Hepatocyte (in vitro differentiated cells): ENCODE data around the gene PPIL3. TPM values are rescaled to one million over a fixed set of nuclear protein-coding genes. Genes with fewer than 3 reads are reported as not detected.
"Not testable (repeated sequence)": the region's sequence is repeated elsewhere in the genome, so short reads cannot be mapped to it uniquely, and the experiment has no call there.

ENCODE experiments used
- DNase-seq: peaks from one replicate; pipeline ENCODE4 v3.0.0-alpha.2; 2016; ENCODE audit warnings: low spot score
- H2AFZ ChIP-seq: fragments of 200-600 bp; sonication (generic); 2 replicates; pipeline ENCODE4 v1.6.0; 2016; ENCODE audit warnings: antibody characterized with exemption, mild to moderate bottlenecking
- H3K27ac ChIP-seq: fragments of 200-600 bp; sonication (generic); 2 replicates; pipeline ENCODE4 v1.5.1; 2016; ENCODE audit warnings: mild to moderate bottlenecking
- H3K27me3 ChIP-seq: fragments of 200-600 bp; sonication (generic); 2 replicates; pipeline ENCODE4 v1.6.1; 2016
- H3K36me3 ChIP-seq: fragments of 200-600 bp; sonication (generic); replicated peaks from 2 replicates; pipeline ENCODE4 v1.5.1; 2016; ENCODE audit warnings: low read depth; ENCODE audit not compliant: insufficient read depth
- H3K4me1 ChIP-seq: fragments of 200-600 bp; sonication (generic); 2 replicates; pipeline ENCODE4 v1.5.1; 2016; ENCODE audit warnings: mild to moderate bottlenecking, moderate library complexity; ENCODE audit not compliant: insufficient read depth
- H3K4me2 ChIP-seq: fragments of 200-600 bp; sonication (generic); 2 replicates; pipeline ENCODE4 v1.6.0; 2016
- H3K4me3 ChIP-seq: fragments of 200-600 bp; sonication (generic); 2 replicates; pipeline ENCODE4 v1.5.1; 2016; ENCODE audit warnings: mild to moderate bottlenecking
- H3K79me2 ChIP-seq: fragments of 200-600 bp; sonication (generic); 2 replicates; pipeline ENCODE4 v1.6.0; 2017; ENCODE audit warnings: mild to moderate bottlenecking
- H3K9me2 ChIP-seq: fragments of 200-600 bp; sonication (generic); replicated peaks from 2 replicates; pipeline ENCODE4 v1.6.0; 2017; ENCODE audit warnings: mild to moderate bottlenecking; ENCODE audit not compliant: insufficient read depth
- H3K9me3 ChIP-seq: fragments of 200-600 bp; sonication (generic); 2 replicates; pipeline ENCODE4 v1.5.1; 2016; ENCODE audit warnings: low read depth, mild to moderate bottlenecking
- H4K20me1 ChIP-seq: fragments of 200-600 bp; sonication (generic); 2 replicates; pipeline ENCODE4 v1.6.0; 2016; ENCODE audit warnings: mild to moderate bottlenecking; ENCODE audit not compliant: insufficient read depth, poor library complexity, severe bottlenecking
- CTCF ChIP-seq: fragments of 200-600 bp; sonication (generic); IDR thresholded peaks from 2 replicates; pipeline ENCODE4 v1.5.1; 2016; ENCODE audit warnings: antibody characterized with exemption, mild to moderate bottlenecking; ENCODE audit not compliant: poor library complexity
- EZH2 ChIP-seq: fragments of 200-600 bp; sonication (generic); IDR thresholded peaks from 2 replicates; pipeline ENCODE4 v1.6.1; 2016; ENCODE audit warnings: antibody characterized with exemption, mild to moderate bottlenecking, borderline replicate concordance
- EZH2phosphoT487 ChIP-seq: fragments of 200-600 bp; sonication (generic); IDR thresholded peaks from one replicate; pipeline ENCODE4 v1.6.1; 2018; ENCODE audit warnings: antibody characterized with exemption, mild to moderate bottlenecking, low read depth, moderate library complexity; ENCODE audit not compliant: unreplicated experiment, severe bottlenecking
- WGBS: methylation state at CpG from one replicate; pipeline ENCODE4 v1.1.6; 2016; ENCODE audit warnings: low lambda C conversion rate; ENCODE audit errors: missing lambda C conversion rate; 5-methylcytosine and 5-hydroxymethylcytosine counted together
- polyA plus RNA-seq: library from polyadenylated mRNA; unstranded; fragments of >200 nt; fragmentation: Nextera tagmentation; extraction: Ambion mirVana; gene quantifications from 2 replicates; pipeline ENCODE4 v1.2.1, GENCODE V29; 2016
- total RNA-seq: library from RNA; depleted of rRNA; stranded (reverse); fragments of >200 nt; gene quantifications from 2 replicates; pipeline ENCODE4 v1.2.3, GENCODE V29; 2014

Gene PPIL3
- total and polyA plus RNA-seq, 2 experiments from 2014 or later = 23.0 to 59.0 TPM

GRCh38 chr2:200905618-200906296 is 16.9 kb upstream of the PPIL3 start:
- H3K9me2 ChIP-seq = no peaks in the 10 kb centered on the region
- H3K9me3 ChIP-seq = no peaks in the 10 kb centered on the region
- H3K4me3 ChIP-seq = no peak overlapping the region
- no peaks in the 10 kb centered on the region for H3K27me3 ChIP-seq
- peak; percentile 75 for TF ChIP-seq CTCF
- no peak for TF ChIP-seq EZH2
- H3K79me2 ChIP-seq = no peaks in the 10 kb centered on the region
- H3K36me3 ChIP-seq = no peaks in the 10 kb centered on the region
- 70% methylated on average over 2 of the region's 2 CpGs for WGBS
- no peaks in the 10 kb centered on the region for H4K20me1 ChIP-seq
- no peak overlapping the region for H2AFZ ChIP-seq
- H3K27ac ChIP-seq = no peak overlapping the region
- no peak overlapping the region for H3K4me2 ChIP-seq
- no peaks in the 10 kb centered on the region for H3K4me1 ChIP-seq
- DNase-seq = peak; percentile 81

- 23% methylated on average over 4 of the region's 4 CpGs for WGBS
- no peaks in the 10 kb centered on the region for H3K79me2 ChIP-seq
- no peaks in the 10 kb centered on the region for H4K20me1 ChIP-seq
- H2AFZ ChIP-seq = no peak overlapping the region
- TF ChIP-seq CTCF (peak; percentile 74), EZH2phosphoT487 (no peak), EZH2 (no peak)
- H3K4me1 ChIP-seq = no peaks in the 10 kb centered on the region
- no peaks in the 10 kb centered on the region for H3K9me2 ChIP-seq
- DNase-seq = peak; percentile 92
- H3K4me2 ChIP-seq = no peak overlapping the region
- H3K27me3 ChIP-seq = no peaks in the 10 kb centered on the region
- H3K9me3 ChIP-seq = no peaks in the 10 kb centered on the region
- H3K36me3 ChIP-seq = no peaks in the 10 kb centered on the region
- H3K4me3 ChIP-seq = no peak overlapping the region
- H3K27ac ChIP-seq = no peak overlapping the region
Observed at GRCh38 chr2:200901459-200902072, 12.7 kb upstream of the PPIL3 start.

- Histone ChIP-seq H3K4me2 (no peak overlapping the region), H3K27me3 (no peaks in the 10 kb centered on the region), H3K79me2 (no peaks in the 10 kb centered on the region), H3K4me3 (no peak overlapping the region), H3K27ac (no peak overlapping the region), H3K9me3 (no peaks in the 10 kb centered on the region), H3K4me1 (no peaks in the 10 kb centered on the region), H3K9me2 (no peaks in the 10 kb centered on the region), H3K36me3 (no peaks in the 10 kb centered on the region), H2AFZ (no peak overlapping the region), H4K20me1 (no peaks in the 10 kb centered on the region)
- no peak for DNase-seq
- TF ChIP-seq EZH2 (no peak), EZH2phosphoT487 (no peak), CTCF (no peak)
Observed at GRCh38 chr2:200899482-200899881, 10.6 kb upstream of the PPIL3 start.

- not testable (repeated sequence) for H3K27me3 ChIP-seq, H3K36me3 ChIP-seq, DNase-seq, H3K4me3 ChIP-seq, H3K9me2 ChIP-seq, H3K27ac ChIP-seq, H4K20me1 ChIP-seq, H3K79me2 ChIP-seq, H2AFZ ChIP-seq, H3K9me3 ChIP-seq, H3K4me1 ChIP-seq, H3K4me2 ChIP-seq
- WGBS = 90% methylated on average over 2 of the region's 2 CpGs
Observed at GRCh38 chr2:200881715-200882249, 7.1 kb downstream of the PPIL3 start.
